Gastrocnemius medialis (tissue), 4 donors: Measurements from ENCODE around the gene SERPINB10. TPM values are rescaled to one million over a fixed set of nuclear protein-coding genes. Genes with fewer than 3 reads are reported as not detected.
"Not testable (repeated sequence)": the region's sequence is repeated elsewhere in the genome, so short reads cannot be mapped to it uniquely, and the experiment has no call there.

Source experiments
- ATAC-seq, 2 donors: fragments of 150-250 bp; one replicate each; pipeline ENCODE4 v1.9.1; 2016
- DNase-seq, 2 donors: peaks; one replicate each; pipeline ENCODE4 v3.0.0-alpha.2; 2019
- H3K27ac ChIP-seq, 4 donors: fragments of 200-600 bp; sonication (generic); 1 replicate in 1 of 4; 2 replicates in 3 of 4; pipeline ENCODE4 v1.5.1; 2016 to 2018; ENCODE audit warnings: mild to moderate bottlenecking in 2 of 4, moderate library complexity in 1 of 4
- H3K27me3 ChIP-seq, 3 donors: fragments of 200-600 bp; sonication (generic) in 2 of 3; 1 replicate in 1 of 3; 2 replicates in 2 of 3; pipeline versions ENCODE4 v1.5.1 to v1.6.0; 2016 to 2019; ENCODE audit warnings: mild to moderate bottlenecking in 1 of 3, moderate library complexity in 1 of 3
- H3K36me3 ChIP-seq, 2 donors: fragments of 200-600 bp; sonication (generic) in 1 of 2; one replicate each; pipeline ENCODE4 v1.5.1; 2017 to 2018
- H3K4me1 ChIP-seq, 2 donors: fragments of 200-600 bp; sonication (generic) in 1 of 2; one replicate each; pipeline ENCODE4 v1.5.1; 2016 to 2017; ENCODE audit warnings: mild to moderate bottlenecking in 2 of 2
- H3K4me3 ChIP-seq, 4 donors: fragments of 200-600 bp; sonication (generic) in 3 of 4; 1 replicate in 1 of 4; 2 replicates in 3 of 4; pipeline ENCODE4 v1.5.1; 2016 to 2019; ENCODE audit warnings: mild to moderate bottlenecking in 2 of 4
- H3K9me3 ChIP-seq, 3 donors: fragments of 200-600 bp; sonication (generic) in 2 of 3; 1 replicate in 1 of 3; 2 replicates in 2 of 3; pipeline ENCODE4 v1.5.1; 2016 to 2019
- CTCF ChIP-seq, 5 experiments: fragments of 450-650 bp in 3 of 5; fragments of 200-600 bp in 2 of 5; sonication (generic) in 2 of 5; IDR thresholded peaks in 4 of 5; conservative IDR thresholded peaks in 1 of 5; 1 replicate in 4 of 5; 2 replicates in 1 of 5; pipeline ENCODE4 v1.5.1; 2016 to 2019; ENCODE audit warnings: antibody characterized with exemption in 5 of 5, mild to moderate bottlenecking in 3 of 5, moderate library complexity in 3 of 5
- POLR2A ChIP-seq, 2 donors: fragments of 450-650 bp; IDR thresholded peaks; one replicate each; pipeline ENCODE4 v1.6.1; 2017; ENCODE audit warnings: antibody characterized with exemption in 2 of 2, mild to moderate bottlenecking in 2 of 2, moderate library complexity in 2 of 2
- in situ Hi-C, 4 donors: fragments of 200-750 bp; cut with MboI; loops; one replicate each; pipeline versions ENCODE4 v1.15.0 to v1.8.0; 2017; ENCODE audit warnings: low sequenced_read_pairs in 4 of 4
- intact Hi-C: fragments of 100-400 bp; cut with DNase I; formaldehyde crosslinking; loops from one replicate; pipeline ENCODE4 v1.15.1; 2023; ENCODE audit warnings: low total_unique reads
- total RNA-seq, 4 donors: library from RNA; depleted of rRNA; stranded (reverse); fragments of >200 nt; gene quantifications; one replicate each; pipeline versions ENCODE4 v1.1.0 to v1.2.3, GENCODE V29; 2016

SERPINB10 gene
- total RNA-seq, 4 donors from 2014 or later = not detected

GRCh38 chr18:63930773-63931354 is 23.1 kb downstream of the SERPINB10 start:
- in situ Hi-C loops = loop anchor here in 1 of 4 donors (25.0 kb wide), 1 partner anchor 94 kb away; no protein-coding TSS in a partner anchor
- Histone ChIP-seq H3K27ac (no peak overlapping the region), H3K4me3 (no peak overlapping the region), H3K36me3 (no peaks in the 10 kb centered on the region), H3K4me1 (no peaks in the 10 kb centered on the region), H3K9me3 (no peaks in the 10 kb centered on the region), H3K27me3 (no peaks in the 10 kb centered on the region)
- TF ChIP-seq POLR2A (IDR thresholded peaks at IDR 0.05) = no peak
- no peak for TF ChIP-seq CTCF (IDR thresholded peaks at IDR 0.05 in 4 of 5, conservative IDR thresholded peaks at IDR 0.05 in 1 of 5)
- DNase-seq (no peak), ATAC-seq (no peak)
- intact Hi-C loops = no loop called here

DNA sequence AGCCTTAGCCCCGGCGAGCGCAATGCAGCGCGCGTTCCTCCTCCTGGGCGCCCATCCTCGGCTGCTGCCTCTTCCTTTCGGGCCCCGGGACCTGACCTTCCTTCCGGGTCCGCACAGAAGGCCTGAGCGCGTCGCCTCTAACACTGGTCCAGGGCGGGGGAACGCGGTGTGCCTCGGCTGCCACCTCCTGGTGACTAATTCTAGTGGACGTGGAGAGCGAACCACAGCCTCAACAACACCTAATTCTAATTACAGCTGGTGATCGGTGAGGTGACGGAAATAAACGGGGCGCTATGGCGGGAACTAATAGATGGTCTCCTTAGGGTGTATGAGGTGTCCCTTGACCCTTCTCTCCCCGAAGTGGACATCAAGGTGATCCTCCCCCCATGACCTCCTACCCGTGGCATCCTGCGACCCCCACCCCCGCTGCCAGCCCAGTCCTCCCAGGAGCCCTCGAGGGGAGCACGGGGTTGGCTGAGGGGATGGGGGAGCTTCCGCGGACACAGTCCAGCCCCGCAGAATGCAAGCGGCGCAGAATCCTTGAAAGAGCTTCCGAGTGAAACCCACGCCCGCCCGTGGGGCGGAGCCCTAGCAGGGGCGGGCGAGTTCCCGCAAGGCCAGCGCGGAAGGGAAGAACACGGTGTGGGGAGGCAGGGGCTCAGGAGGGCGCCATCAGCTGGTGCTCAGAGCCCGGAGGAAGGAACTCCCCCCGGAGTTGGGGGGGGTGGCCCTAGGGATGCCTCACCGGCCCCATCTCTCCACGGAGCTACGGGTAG is 28.6 kb downstream of the SERPINB10 start:
- Histone ChIP-seq H3K27me3 (no peaks in the 10 kb centered on the region), H3K27ac (no peak overlapping the region), H3K36me3 (no peaks in the 10 kb centered on the region), H3K9me3 (no peaks in the 10 kb centered on the region), H3K4me3 (peak overlapping the region; percentile 38 to 57 (median 50)), H3K4me1 (peaks cover 0 to 3% of the 10 kb centered on the region in 2 donors)
- intact Hi-C loops = loop anchor here (1.0 kb wide), 1 partner anchor 418 kb away; no protein-coding TSS in a partner anchor
- in situ Hi-C loops = loop anchor here in 1 of 4 donors (25.0 kb wide), 1 partner anchor 99 kb away; no protein-coding TSS in a partner anchor
- ATAC-seq (peak in 1 of 2 donors; percentile 64), DNase-seq (peak; percentile 45 to 47)
- no peak for TF ChIP-seq POLR2A (IDR thresholded peaks at IDR 0.05)
- TF ChIP-seq CTCF (IDR thresholded peaks at IDR 0.05 in 4 of 5, conservative IDR thresholded peaks at IDR 0.05 in 1 of 5) = peak; percentile 26 to 63 (median 54)

DNA sequence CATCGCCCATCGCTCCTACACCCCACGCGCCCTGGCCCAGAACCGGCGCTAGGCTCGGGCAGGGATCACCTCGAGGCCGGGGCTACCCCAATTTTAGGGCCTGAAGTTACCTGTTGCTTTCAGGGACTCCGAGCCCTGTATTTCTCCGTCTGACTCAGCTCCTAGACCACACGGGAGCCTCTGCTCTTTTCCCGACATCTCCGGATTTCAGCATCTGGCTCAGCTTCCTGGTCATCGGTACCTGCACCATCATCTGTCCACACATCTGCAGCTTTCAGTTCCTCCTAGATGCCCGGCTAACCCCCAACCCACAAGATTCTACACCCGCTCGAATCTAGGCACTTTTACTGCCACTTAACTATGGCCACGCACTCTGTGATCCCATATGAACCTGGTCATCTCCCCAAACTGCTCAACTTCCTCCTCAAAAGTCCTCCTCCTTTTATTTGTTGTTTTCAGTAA is 29.2 kb downstream of the SERPINB10 start:
- Histone ChIP-seq H3K27ac (no peak overlapping the region), H3K4me1 (peaks cover 0 to 3% of the 10 kb centered on the region in 2 donors), H3K36me3 (no peaks in the 10 kb centered on the region), H3K4me3 (peak overlapping the region; percentile 38 to 57 (median 50)), H3K9me3 (no peaks in the 10 kb centered on the region), H3K27me3 (no peaks in the 10 kb centered on the region)
- TF ChIP-seq POLR2A (IDR thresholded peaks at IDR 0.05) = no peak
- TF ChIP-seq CTCF (IDR thresholded peaks at IDR 0.05 in 4 of 5, conservative IDR thresholded peaks at IDR 0.05 in 1 of 5) = no peak
- DNase-seq (no peak), ATAC-seq (no peak)
- intact Hi-C loops (loop anchor here (1.0 kb wide), 1 partner anchor 419 kb away; no protein-coding TSS in a partner anchor), in situ Hi-C loops (loop anchor here in 1 of 4 donors (25.0 kb wide), 1 partner anchor 100 kb away; no protein-coding TSS in a partner anchor)

- peaks cover 0 to 3% of the 10 kb centered on the region in 2 donors for H3K4me1 ChIP-seq
- H3K9me3 ChIP-seq = no peaks in the 10 kb centered on the region
- DNase-seq (no peak), ATAC-seq (no peak)
- intact Hi-C loops (no loop called here), in situ Hi-C loops (loop anchor here in 1 of 4 donors (25.0 kb wide), 1 partner anchor 103 kb away; no protein-coding TSS in a partner anchor)
- H3K36me3 ChIP-seq = no peaks in the 10 kb centered on the region
- TF ChIP-seq CTCF (IDR thresholded peaks at IDR 0.05 in 4 of 5, conservative IDR thresholded peaks at IDR 0.05 in 1 of 5) = no peak
- TF ChIP-seq POLR2A (IDR thresholded peaks at IDR 0.05) = no peak
- H3K27ac ChIP-seq = no peak overlapping the region
- H3K4me3 ChIP-seq = no peak overlapping the region
- peaks cover 0 to under 1% (median under 1%) of the 10 kb centered on the region in 3 donors for H3K27me3 ChIP-seq
Observed at GRCh38 chr18:63940008-63940407, 32.2 kb downstream of the SERPINB10 start.

- DNase-seq, H3K4me1 ChIP-seq, H3K27me3 ChIP-seq, ATAC-seq, H3K36me3 ChIP-seq, H3K4me3 ChIP-seq, intact Hi-C loops, H3K27ac ChIP-seq, H3K9me3 ChIP-seq: not testable (repeated sequence)
- in situ Hi-C loops = loop anchor here in 1 of 4 donors (25.0 kb wide), 1 partner anchor 103 kb away; no protein-coding TSS in a partner anchor
Observed at GRCh38 chr18:63940543-63941050, 32.8 kb downstream of the SERPINB10 start.
